Activated naive CD8-positive, alpha-beta T cell treated with anti-CD3 and anti-CD28 coated beads, Interleukin-2, amount 50 U/mL, for 24 hours (primary cell): ENCODE data around the gene AMZ1.
A peak's percentile ranks its signal among the peaks of the same experiment; 100 is the strongest.
"Not testable (repeated sequence)": the region's sequence is repeated elsewhere in the genome, so short reads cannot be mapped to it uniquely, and the experiment has no call there.

Experiments used
- ATAC-seq: fragments of 150-1000 bp; cut with Tn5 transposase; one replicate; pipeline ENCODE4 v1.10.0; 2021
- DNase-seq: peaks from one replicate; pipeline ENCODE4 v3.0.0; 2021
- H3K27ac Mint-ChIP-seq: one replicate; pipeline ENCODE4 v1.8.0; 2021; ENCODE audit warnings: mild to moderate bottlenecking, mixed read lengths
- H3K27me3 Mint-ChIP-seq: one replicate; pipeline ENCODE4 v1.8.0; 2021; ENCODE audit warnings: mixed read lengths
- H3K36me3 Mint-ChIP-seq: one replicate; pipeline ENCODE4 v1.8.0; 2021; ENCODE audit warnings: low read depth, mixed read lengths
- H3K4me1 Mint-ChIP-seq: one replicate; pipeline ENCODE4 v1.8.0; 2021; ENCODE audit warnings: mixed read lengths
- H3K4me3 Mint-ChIP-seq: one replicate; pipeline ENCODE4 v1.8.0; 2021; ENCODE audit warnings: mild to moderate bottlenecking, moderate library complexity, mixed read lengths
- H3K9me3 Mint-ChIP-seq: one replicate; pipeline ENCODE4 v1.8.0; 2021; ENCODE audit warnings: mixed read lengths

The AMZ1 gene

DNA sequence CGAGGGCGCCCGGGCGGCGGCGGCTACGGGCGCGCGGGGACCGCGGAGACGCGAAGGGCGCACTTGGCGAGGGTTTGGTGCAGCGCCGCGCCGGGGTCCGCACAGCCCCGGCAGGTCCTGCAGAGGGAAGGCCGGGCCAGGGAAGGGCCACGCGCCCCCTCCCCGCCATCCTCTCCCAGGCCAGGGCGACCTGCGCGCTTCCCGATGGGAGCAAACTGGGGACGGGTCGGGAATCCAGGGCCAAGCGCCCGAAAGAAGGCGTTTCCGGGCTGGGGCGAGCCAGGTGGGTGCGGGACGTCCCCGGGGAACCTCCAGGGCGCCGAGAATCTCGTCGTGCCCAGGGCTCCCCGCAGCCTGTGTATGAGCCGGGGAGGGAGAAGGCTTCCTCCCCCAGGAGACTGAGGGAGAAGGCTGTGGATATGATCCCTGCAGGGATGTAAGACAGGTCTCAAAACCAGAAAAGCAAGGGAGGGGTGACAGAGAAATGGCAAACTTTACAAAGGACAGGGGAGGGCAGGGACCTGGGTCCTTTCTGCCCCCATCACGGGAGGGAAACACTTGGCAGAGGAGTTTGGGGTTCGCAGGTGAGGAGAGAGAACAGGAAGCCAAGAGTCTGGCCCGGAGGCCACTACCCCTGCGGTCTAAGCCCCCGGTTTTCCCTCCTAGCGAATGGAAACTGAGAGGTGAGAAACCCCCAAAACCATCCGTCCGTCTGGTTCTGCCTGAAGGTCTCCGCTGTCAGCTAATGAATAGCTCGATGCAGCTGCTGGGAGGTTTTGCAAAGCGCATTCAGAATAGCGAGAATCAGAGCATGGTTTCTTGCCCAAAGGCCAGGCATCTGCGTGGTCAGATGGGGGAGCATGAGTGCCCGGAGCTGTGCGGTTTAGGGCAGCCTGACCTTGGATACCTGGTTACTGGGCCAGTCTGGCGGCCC, 674 bp downstream of the AMZ1 start:
- Mint-ChIP-seq H3K4me3 (peak overlapping the region; percentile 60), H3K27me3 (peaks cover 54% of the 10 kb centered on the region), H3K36me3 (no peaks in the 10 kb centered on the region), H3K4me1 (peaks cover 12% of the 10 kb centered on the region), H3K27ac (no peak overlapping the region), H3K9me3 (no peaks in the 10 kb centered on the region)
- DNase-seq (no peak), ATAC-seq (peak; percentile 41)

DNA sequence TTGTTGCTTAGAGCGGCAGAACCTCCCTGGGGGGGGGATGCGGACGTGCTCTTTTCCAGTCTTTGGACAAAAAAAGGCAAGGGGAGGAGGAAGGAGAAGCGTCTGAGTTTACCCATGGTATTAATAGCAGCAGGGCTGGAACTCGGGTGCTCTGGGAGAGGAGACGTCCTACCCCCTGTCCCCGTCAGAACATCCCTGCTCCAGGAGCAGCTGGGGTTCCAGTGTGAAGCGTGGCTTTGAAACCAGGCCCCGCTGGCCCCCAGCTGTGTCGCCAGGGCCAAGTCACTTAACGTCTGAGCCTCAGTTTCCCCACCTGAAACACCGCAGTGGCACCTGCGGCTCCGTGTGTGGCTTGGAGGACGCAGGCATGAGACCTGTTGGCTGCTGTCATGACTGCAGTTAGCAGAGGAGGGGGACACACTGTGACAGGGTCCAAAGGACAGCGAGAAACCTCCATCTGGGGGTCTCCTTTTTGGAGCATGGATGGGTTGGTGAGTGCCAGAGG, 1.4 kb downstream of the AMZ1 start:
- Mint-ChIP-seq H3K27me3 (peaks cover 52% of the 10 kb centered on the region), H3K9me3 (no peaks in the 10 kb centered on the region), H3K4me1 (peaks cover 12% of the 10 kb centered on the region), H3K4me3 (no peak overlapping the region), H3K36me3 (no peaks in the 10 kb centered on the region), H3K27ac (no peak overlapping the region)
- no peak for ATAC-seq
- no peak for DNase-seq

DNA sequence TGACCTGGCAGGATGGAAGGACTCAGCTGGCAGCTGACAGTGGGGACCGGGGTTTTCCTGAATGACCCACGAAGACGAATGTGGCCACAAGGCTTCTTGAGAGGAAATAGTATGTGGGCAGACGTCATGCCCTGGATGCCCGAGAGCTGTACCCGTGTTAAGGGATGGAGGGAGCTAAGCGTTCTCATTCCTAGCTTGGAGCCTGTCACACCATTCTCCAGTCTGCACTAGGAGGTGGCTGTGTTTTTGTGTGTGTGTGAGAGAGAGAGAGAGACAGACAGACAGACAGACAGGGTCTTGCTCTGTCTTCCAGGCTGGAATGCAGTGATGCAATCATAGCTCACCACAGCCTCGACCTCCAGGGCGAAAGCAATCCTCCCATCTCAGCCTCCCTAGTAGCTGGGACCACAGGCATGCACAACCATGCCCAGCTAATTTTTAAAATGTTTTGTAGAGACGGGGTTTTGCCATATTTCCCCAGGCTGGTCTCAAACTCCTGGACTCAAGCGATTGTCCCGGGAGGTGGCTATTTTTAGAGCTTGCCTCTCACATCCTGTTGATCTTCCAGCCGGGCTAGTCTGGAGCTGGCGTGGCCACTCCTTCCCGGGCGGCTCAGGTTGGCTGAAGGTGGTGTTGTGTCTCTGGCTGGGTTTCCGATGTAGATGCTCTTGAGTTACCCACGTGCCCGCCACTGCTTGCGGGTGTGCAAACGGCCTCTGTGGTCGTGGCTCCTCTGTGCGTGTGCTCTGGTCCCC, 2.1 kb downstream of the AMZ1 start:
- no peak overlapping the region for H3K4me3 Mint-ChIP-seq
- H3K9me3 Mint-ChIP-seq, result no peaks in the 10 kb centered on the region
- H3K27me3 Mint-ChIP-seq, result peaks cover 51% of the 10 kb centered on the region
- H3K4me1 Mint-ChIP-seq, result peaks cover 12% of the 10 kb centered on the region
- H3K27ac Mint-ChIP-seq, result peak overlapping the region; percentile 51
- H3K36me3 Mint-ChIP-seq, result no peaks in the 10 kb centered on the region
- DNase-seq, result no peak
- ATAC-seq, result no peak

DNA sequence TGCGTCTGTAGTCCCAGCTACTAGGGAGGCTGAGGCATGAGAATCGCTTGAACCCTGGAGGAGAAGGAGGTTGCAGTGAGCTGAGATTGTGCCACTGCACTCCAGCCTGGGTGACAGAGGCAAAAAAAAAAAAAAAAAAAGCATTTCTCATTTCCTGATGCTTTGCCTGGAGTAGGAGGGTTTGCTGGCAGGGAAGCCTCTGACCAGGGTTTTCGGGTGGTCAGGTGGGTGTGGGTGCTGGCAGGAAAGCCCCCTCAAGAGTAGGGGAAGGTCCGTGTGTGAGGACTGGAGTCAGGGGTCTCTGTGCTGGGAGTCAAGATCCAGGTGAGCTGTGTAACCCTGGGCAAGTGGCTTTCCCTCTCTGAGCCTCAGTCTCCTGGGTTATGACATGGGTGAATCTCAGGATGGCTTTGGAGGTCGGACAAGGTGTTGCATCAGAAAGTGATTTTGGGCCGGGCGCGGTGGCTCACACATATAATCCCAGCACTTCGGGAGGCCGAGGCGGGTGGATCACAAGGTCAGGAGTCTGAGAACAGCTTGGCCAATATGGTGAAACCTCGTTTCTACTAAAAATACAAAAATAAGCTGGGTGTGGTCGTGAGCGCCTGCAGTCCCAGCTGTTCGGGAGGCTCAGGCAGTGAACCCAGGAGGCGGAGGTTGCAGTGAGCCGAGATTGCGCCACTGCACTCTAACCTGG, 3.2 kb downstream of the AMZ1 start:
- H3K27me3 Mint-ChIP-seq, result peaks cover 46% of the 10 kb centered on the region
- no peaks in the 10 kb centered on the region for H3K36me3 Mint-ChIP-seq
- H3K4me3 Mint-ChIP-seq, result no peak overlapping the region
- no peak for DNase-seq
- H3K9me3 Mint-ChIP-seq, result no peaks in the 10 kb centered on the region
- ATAC-seq, result no peak
- H3K27ac Mint-ChIP-seq, result no peak overlapping the region
- H3K4me1 Mint-ChIP-seq, result peaks cover 12% of the 10 kb centered on the region

DNA sequence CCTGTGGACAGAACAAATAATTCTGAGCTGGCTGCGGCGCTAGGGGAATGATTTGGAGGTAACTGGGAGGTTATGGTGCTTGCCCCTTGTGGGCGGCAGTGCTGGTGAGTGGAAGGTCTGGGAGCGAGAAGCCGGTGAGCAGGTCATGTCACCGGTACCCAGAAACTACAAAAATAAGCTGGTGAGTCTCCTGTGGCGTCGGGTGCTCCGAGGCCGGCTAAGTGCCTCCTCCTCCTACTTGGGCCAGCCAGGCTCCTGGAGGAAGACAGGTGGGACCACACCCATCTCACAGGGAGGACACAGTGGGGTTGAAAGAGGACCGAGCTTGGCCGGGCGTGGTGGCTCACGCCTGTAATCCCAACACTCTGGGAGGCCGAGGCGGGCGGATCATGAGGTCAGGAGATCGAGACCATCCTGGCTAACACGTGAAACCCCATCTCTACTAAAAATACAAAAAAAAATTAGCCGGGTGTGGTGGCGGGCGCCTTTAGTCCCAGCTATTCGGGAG, 4.0 kb downstream of the AMZ1 start:
- Mint-ChIP-seq H3K27me3 (peaks cover 43% of the 10 kb centered on the region), H3K4me1 (peaks cover 12% of the 10 kb centered on the region)
- H3K27ac Mint-ChIP-seq, H3K4me3 Mint-ChIP-seq, DNase-seq, H3K36me3 Mint-ChIP-seq, H3K9me3 Mint-ChIP-seq, ATAC-seq: not testable (repeated sequence)

DNA sequence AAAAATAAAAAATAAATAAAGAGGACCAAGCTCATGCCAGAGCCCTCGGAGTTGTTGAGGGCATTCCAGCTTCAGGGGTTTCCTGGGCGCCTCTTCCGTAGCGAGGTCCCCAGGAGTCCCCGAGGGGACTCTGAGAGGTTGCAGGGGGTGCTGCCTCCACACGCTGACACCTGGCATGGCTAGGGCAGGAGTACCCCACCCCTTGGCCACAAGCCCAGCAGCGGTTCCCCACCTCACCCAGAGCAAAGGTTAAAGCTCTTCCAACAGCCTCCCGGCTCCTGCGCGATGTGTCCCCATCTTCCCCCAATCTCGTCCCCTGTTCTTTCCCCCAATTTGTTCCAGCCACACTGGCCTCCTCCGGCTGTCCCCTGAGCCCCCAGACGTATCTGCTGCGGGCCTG, 4.5 kb downstream of the AMZ1 start:
- H3K27me3 Mint-ChIP-seq, result peaks cover 40% of the 10 kb centered on the region
- no peaks in the 10 kb centered on the region for H3K9me3 Mint-ChIP-seq
- H3K27ac Mint-ChIP-seq, result no peak overlapping the region
- H3K4me1 Mint-ChIP-seq, result peaks cover 12% of the 10 kb centered on the region
- H3K4me3 Mint-ChIP-seq, result no peak overlapping the region
- no peaks in the 10 kb centered on the region for H3K36me3 Mint-ChIP-seq
- no peak for DNase-seq
- ATAC-seq, result no peak

DNA sequence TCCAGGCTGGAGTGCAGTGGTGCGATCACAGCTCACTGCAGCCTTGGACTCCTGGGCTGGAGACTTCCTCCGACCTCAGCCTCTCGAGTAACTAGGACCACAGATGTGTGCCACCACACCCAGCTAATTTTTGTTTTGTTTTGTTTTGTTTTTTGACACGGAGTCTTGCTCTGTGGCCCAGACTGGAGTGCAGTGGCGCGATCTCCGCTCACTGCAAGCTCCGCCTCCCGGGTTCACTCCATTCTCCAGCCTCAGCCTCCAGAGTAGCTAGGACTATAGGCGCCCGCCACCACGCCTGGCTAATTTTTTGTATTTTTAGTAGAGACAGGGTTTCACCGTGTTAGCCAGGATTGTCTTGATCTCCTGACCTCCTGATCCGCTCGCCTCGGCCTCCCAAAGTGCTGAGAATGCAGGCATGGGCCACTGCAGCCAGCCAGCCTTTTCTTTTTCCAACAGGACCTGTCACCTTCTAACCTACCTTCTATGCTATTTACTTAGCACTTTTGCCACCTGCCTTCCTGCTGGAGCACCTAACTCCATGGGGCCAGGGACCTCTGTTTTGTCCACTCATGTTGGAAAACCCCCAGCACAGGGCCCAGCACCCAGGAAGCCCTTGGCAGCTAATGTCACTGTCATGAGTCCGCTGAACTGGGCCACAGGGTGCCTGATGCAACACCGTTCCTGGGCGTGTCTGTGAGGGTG, 5.6 kb downstream of the AMZ1 start:
- not testable (repeated sequence) for H3K36me3 Mint-ChIP-seq, DNase-seq, ATAC-seq, H3K9me3 Mint-ChIP-seq, H3K4me3 Mint-ChIP-seq, H3K27ac Mint-ChIP-seq
- peaks cover 37% of the 10 kb centered on the region for H3K27me3 Mint-ChIP-seq
- H3K4me1 Mint-ChIP-seq, result peaks cover 15% of the 10 kb centered on the region

DNA sequence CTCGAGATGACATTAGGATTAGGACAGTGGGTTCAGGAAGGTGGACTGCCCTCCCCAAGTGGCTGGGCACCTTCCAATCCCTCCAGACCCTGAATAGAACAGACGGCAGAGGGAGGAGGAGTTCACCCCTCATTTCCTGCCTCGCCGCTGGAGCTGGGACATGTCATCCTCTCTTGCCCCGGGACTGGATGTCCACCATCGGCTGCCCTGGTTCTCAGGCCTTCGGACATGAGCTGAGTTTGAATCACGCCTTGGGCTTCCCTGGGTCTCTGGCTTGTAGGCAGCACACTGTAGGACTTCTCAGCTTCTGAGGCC, 6.1 kb downstream of the AMZ1 start:
- Mint-ChIP-seq H3K4me1 (peaks cover 15% of the 10 kb centered on the region), H3K27me3 (peaks cover 32% of the 10 kb centered on the region)
- not testable (repeated sequence) for H3K36me3 Mint-ChIP-seq, ATAC-seq, DNase-seq, H3K27ac Mint-ChIP-seq, H3K4me3 Mint-ChIP-seq, H3K9me3 Mint-ChIP-seq

DNA sequence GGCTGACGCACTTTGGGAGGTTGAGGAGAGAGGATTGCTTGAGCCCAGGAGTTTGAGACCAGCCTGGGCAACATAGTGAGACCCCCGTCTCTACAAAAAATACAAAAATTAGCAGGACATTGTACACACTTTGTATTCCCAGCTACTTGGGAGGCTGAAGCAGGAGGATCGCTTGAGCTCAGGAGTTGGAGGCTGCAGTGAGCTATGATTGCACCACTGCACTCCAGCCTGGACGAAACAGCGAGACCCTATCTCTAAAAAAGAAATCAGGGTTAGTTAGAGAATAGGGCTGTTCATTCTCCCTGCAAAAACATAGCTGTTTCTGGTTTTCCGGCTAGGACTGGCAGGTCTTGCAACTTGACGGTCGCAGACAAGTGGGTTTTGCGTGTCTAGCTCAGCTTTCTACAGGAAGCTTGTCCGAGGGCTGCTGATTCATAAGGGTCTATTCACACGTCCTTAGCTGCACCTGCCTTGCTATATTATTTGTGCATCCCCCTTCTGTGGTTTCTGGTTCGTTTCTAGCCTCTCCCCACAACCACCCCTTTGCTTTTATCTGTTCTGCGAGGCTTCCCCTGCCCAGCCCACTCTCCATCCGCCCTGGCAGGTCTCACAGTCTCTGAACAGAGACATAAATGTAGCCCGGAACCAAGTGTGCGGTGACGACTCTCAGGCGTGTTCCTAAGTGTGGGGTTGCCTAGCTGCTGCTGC, 10.7 kb downstream of the AMZ1 start:
- H3K27ac Mint-ChIP-seq, result no peak overlapping the region
- H3K4me1 Mint-ChIP-seq, result peaks cover 23% of the 10 kb centered on the region
- peak; percentile 66 for DNase-seq
- peak overlapping the region; percentile 21 for H3K4me3 Mint-ChIP-seq
- no peaks in the 10 kb centered on the region for H3K9me3 Mint-ChIP-seq
- no peaks in the 10 kb centered on the region for H3K36me3 Mint-ChIP-seq
- ATAC-seq, result peak; percentile 93
- H3K27me3 Mint-ChIP-seq, result peaks cover 16% of the 10 kb centered on the region

DNA sequence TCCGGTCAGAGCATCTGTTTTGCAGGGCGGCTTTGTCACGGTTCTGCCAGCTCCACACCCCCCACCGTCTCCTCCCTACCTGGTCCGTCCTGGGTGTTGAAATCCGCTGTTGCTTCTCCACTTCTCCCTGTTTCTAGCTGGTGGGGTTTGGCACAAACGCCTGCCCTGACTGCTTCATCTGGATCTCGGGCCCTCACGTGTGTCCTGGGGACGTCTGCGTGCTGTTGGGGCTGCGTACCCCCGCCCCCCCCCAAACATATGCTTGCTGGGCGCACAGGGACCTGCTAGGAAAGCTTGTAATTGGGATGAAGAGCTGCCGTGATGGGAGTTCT, 11.3 kb downstream of the AMZ1 start:
- Mint-ChIP-seq H3K4me3 (peak overlapping the region; percentile 21), H3K36me3 (no peaks in the 10 kb centered on the region), H3K4me1 (peaks cover 23% of the 10 kb centered on the region), H3K27ac (no peak overlapping the region), H3K27me3 (peaks cover 16% of the 10 kb centered on the region), H3K9me3 (no peaks in the 10 kb centered on the region)
- no peak for ATAC-seq
- DNase-seq, result no peak

DNA sequence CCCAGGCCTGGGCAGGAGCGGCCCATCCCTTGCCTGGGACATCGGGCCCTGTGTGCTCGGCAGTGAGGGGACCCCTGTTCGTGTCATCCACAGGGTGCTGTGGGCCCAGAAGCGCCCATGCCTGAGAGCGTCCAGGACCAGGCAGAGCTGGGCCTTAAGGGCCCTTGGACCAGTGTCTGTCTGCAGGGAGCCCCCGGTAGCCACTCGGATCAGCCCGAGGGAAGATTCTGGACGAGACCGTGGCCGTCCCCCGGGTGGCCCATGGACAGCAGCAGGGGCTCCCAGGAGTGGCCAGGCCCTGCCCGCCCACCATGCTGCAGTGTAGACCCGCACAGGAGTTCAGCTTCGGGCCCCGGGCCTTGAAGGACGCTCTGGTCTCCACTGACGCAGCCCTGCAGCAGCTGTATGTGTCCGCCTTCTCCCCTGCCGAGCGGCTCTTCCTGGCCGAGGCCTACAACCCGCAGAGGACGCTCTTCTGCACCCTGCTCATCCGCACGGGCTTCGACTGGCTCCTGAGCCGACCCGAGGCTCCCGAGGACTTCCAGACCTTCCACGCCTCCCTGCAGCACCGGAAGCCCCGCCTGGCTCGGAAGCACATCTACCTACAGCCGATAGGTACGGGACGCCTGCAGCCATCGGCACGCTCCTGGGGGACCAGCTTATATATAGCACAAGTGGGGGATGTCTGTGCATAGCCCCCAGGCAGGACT, 12.3 kb downstream of the AMZ1 start:
- Mint-ChIP-seq H3K4me3 (no peak overlapping the region), H3K4me1 (peaks cover 23% of the 10 kb centered on the region)

DNA sequence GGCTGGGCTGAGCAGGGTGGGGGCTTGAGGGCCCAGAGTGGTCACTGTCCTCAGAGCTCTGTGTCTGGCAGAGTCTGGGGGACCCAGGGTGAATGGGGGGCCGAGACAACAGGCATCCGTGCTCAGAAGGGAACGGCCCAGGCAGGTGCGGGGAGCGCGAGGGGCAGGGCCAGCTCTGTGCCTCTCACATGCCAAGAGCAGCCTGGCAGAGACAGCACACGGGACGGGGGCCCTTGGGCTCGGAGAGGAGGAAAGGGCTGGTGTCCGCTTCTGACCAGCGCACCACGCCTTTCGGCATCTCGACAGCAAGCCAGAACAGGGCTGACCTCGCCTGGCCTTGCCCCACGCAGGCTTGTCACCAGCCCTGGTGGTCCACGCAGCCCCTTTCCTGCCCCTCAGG, 13.4 kb downstream of the AMZ1 start:
- Mint-ChIP-seq H3K27me3 (peaks cover 16% of the 10 kb centered on the region), H3K27ac (no peak overlapping the region), H3K9me3 (no peaks in the 10 kb centered on the region), H3K4me3 (no peak overlapping the region), H3K36me3 (no peaks in the 10 kb centered on the region), H3K4me1 (peaks cover 23% of the 10 kb centered on the region)
- DNase-seq, result no peak
- ATAC-seq, result no peak

More for the DNA sequence above, 12.3 kb downstream of the AMZ1 start:
- Mint-ChIP-seq H3K9me3 (no peaks in the 10 kb centered on the region), H3K27ac (no peak overlapping the region), H3K36me3 (no peaks in the 10 kb centered on the region), H3K27me3 (peaks cover 16% of the 10 kb centered on the region)
- DNase-seq, result no peak
- no peak for ATAC-seq
